Left ventricle myocardium inferior (tissue), 1 donor: ENCODE data around the gene IL32. TPM values are rescaled to one million over a fixed set of nuclear protein-coding genes. Genes with fewer than 3 reads are reported as not detected.

ENCODE experiments used
- DNase-seq: peaks from one replicate; pipeline ENCODE4 v3.0.0-alpha.2; 2020
- H3K27ac ChIP-seq: fragments of 200-600 bp; replicated peaks from 2 replicates; pipeline ENCODE4 v1.8.0; 2021
- H3K27me3 ChIP-seq: fragments of 200-600 bp; 2 replicates; pipeline ENCODE4 v1.8.0; 2021; ENCODE audit warnings: low read depth
- H3K36me3 ChIP-seq: fragments of 200-600 bp; 2 replicates; pipeline ENCODE4 v1.8.0; 2021
- H3K4me1 ChIP-seq: fragments of 200-600 bp; 2 replicates; pipeline ENCODE4 v1.8.0; 2021
- H3K4me3 ChIP-seq: fragments of 200-600 bp; 2 replicates; pipeline ENCODE4 v1.8.0; 2021; ENCODE audit warnings: mild to moderate bottlenecking, moderate library complexity
- H3K9me3 ChIP-seq: fragments of 200-600 bp; replicated peaks from 2 replicates; pipeline ENCODE4 v1.8.0; 2021
- intact Hi-C: fragments of 100-400 bp; cut with micrococcal nuclease; formaldehyde crosslinking; loops from one replicate; pipeline ENCODE4 v1.11.0; 2022
- total RNA-seq: library from RNA; stranded (reverse); fragmentation: NEBNext Ultra II Directional; extraction: Animal tissue kit (Norgen Biotek cat#: 25700); gene quantifications from one replicate; pipeline ENCODE4 v1.2.1, GENCODE V29; 2021
- TF ChIP-seq, protein P1 (sequence below): fragments of 200-600 bp; IDR thresholded peaks from 2 replicates; pipeline ENCODE4 v1.8.0; 2021; ENCODE audit warnings: antibody characterized with exemption, mild to moderate bottlenecking, borderline replicate concordance
- donor health status: DM: no; HTN: yes; CAD: no; lungs with severe emphysema.

Gene IL32
- total RNA-seq, 1 donor from 2014 or later: 36.3 TPM

GRCh38 chr16:3101841-3102470, 36.5 kb downstream of the IL32 start:
- Histone ChIP-seq H3K36me3 (no peaks in the 10 kb centered on the region), H3K4me1 (peaks cover 43% of the 10 kb centered on the region), H3K27ac (peak overlapping the region; percentile 92), H3K27me3 (peaks cover 11% of the 10 kb centered on the region), H3K4me3 (peak overlapping the region; percentile 37), H3K9me3 (no peaks in the 10 kb centered on the region)
- intact Hi-C loops: no loop called here
- TF ChIP-seq, protein P1, sequence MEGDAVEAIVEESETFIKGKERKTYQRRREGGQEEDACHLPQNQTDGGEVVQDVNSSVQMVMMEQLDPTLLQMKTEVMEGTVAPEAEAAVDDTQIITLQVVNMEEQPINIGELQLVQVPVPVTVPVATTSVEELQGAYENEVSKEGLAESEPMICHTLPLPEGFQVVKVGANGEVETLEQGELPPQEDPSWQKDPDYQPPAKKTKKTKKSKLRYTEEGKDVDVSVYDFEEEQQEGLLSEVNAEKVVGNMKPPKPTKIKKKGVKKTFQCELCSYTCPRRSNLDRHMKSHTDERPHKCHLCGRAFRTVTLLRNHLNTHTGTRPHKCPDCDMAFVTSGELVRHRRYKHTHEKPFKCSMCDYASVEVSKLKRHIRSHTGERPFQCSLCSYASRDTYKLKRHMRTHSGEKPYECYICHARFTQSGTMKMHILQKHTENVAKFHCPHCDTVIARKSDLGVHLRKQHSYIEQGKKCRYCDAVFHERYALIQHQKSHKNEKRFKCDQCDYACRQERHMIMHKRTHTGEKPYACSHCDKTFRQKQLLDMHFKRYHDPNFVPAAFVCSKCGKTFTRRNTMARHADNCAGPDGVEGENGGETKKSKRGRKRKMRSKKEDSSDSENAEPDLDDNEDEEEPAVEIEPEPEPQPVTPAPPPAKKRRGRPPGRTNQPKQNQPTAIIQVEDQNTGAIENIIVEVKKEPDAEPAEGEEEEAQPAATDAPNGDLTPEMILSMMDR: no peak
- DNase-seq: peak; percentile 43

- Histone ChIP-seq H3K36me3 (no peaks in the 10 kb centered on the region), H3K27me3 (no peaks in the 10 kb centered on the region), H3K9me3 (no peaks in the 10 kb centered on the region), H3K4me1 (peaks cover 30% of the 10 kb centered on the region), H3K4me3 (peak overlapping the region; percentile 74), H3K27ac (peak overlapping the region; percentile 90)
- TF ChIP-seq, protein P1: no peak
- DNase-seq: peak; percentile 91
- intact Hi-C loops: no loop called here
These were observed 40.9 kb downstream of the IL32 start for GRCh38 chr16:3106205-3106928.

GRCh38 chr16:3112058-3112880, 46.8 kb downstream of the IL32 start, which contains the start of gene ZNF205:
TSS of gene ZNF205 (plus strand) at chr16:3112586. CDS start at chr16:3113431, 845 bp downstream.
- DNase-seq: peak; percentile 80
- H3K27me3 ChIP-seq: no peaks in the 10 kb centered on the region

GRCh38 chr16:3112881-3113574, 47.6 kb downstream of the IL32 start:
- H3K27me3 ChIP-seq: no peaks in the 10 kb centered on the region
- H3K4me3 ChIP-seq: peak overlapping the region; percentile 92
- H3K27ac ChIP-seq: peak overlapping the region; percentile 89
- H3K4me1 ChIP-seq: peaks cover 36% of the 10 kb centered on the region
- TF ChIP-seq, protein P1: no peak
- no peak for DNase-seq
- intact Hi-C loops: no loop called here
- no peaks in the 10 kb centered on the region for H3K9me3 ChIP-seq
- H3K36me3 ChIP-seq: peaks cover 31% of the 10 kb centered on the region

More at GRCh38 chr16:3112058-3112880, 46.8 kb downstream of the IL32 start, which contains the start of gene ZNF205:
- Histone ChIP-seq H3K9me3 (no peaks in the 10 kb centered on the region), H3K4me3 (peak within 1 kb of the TSS; percentile 92), H3K27ac (peak within 1 kb of the TSS; percentile 89), H3K4me1 (peaks cover 38% of the 10 kb centered on the region), H3K36me3 (peaks cover 24% of the 10 kb centered on the region)
- TF ChIP-seq, protein P1: no peak
- intact Hi-C loops: no loop called here
